T-helper 2 cell treated with Interferon-gamma antibody and Interleukin-4, amounts not matched to agents 5 μg/mL and 100 μg/mL, for 36 hours (primary cell): Measurements from ENCODE around the gene MYH11.

Source experiments
- DNase-seq: peaks from one replicate; pipeline ENCODE4 v3.0.0; 2021; ENCODE audit warnings: low spot score
- H3K27ac Mint-ChIP-seq: one replicate; pipeline ENCODE4 v1.8.0; 2021; ENCODE audit warnings: mild to moderate bottlenecking, mixed read lengths
- H3K27me3 Mint-ChIP-seq: one replicate; pipeline ENCODE4 v1.8.0; 2021; ENCODE audit warnings: low read depth, mixed read lengths
- H3K36me3 Mint-ChIP-seq: one replicate; pipeline ENCODE4 v1.8.0; 2021; ENCODE audit warnings: low read depth, mixed read lengths
- H3K4me1 Mint-ChIP-seq: one replicate; pipeline ENCODE4 v1.8.0; 2021; ENCODE audit warnings: low read depth, mixed read lengths
- H3K4me3 Mint-ChIP-seq: one replicate; pipeline ENCODE4 v1.8.0; 2022; ENCODE audit warnings: mild to moderate bottlenecking, moderate library complexity, mixed read lengths
- H3K9me3 Mint-ChIP-seq: one replicate; pipeline ENCODE4 v1.8.0; 2021; ENCODE audit warnings: mixed read lengths

MYH11 gene

GRCh38 chr16:15887283-15887682 is 30.5 kb upstream of the MYH11 start:
- Mint-ChIP-seq H3K36me3 (peaks cover 28% of the 10 kb centered on the region), H3K4me3 (peak overlapping the region; percentile 94), H3K27me3 (no peaks in the 10 kb centered on the region), H3K4me1 (peaks cover 34% of the 10 kb centered on the region), H3K27ac (peak overlapping the region; percentile 95), H3K9me3 (no peaks in the 10 kb centered on the region)
- DNase-seq, result no peak

GRCh38 chr16:15886078-15886477 is 29.2 kb upstream of the MYH11 start:
- peaks cover 35% of the 10 kb centered on the region for H3K36me3 Mint-ChIP-seq
- H3K27ac Mint-ChIP-seq, result no peak overlapping the region
- H3K4me1 Mint-ChIP-seq, result peaks cover 28% of the 10 kb centered on the region
- H3K27me3 Mint-ChIP-seq, result no peaks in the 10 kb centered on the region
- no peak for DNase-seq
- H3K9me3 Mint-ChIP-seq, result no peaks in the 10 kb centered on the region
- peak overlapping the region; percentile 17 for H3K4me3 Mint-ChIP-seq

GRCh38 chr16:15885560-15886001 is 28.8 kb upstream of the MYH11 start:
- no peak for DNase-seq
- Mint-ChIP-seq H3K4me1 (peaks cover 28% of the 10 kb centered on the region), H3K9me3 (no peaks in the 10 kb centered on the region), H3K36me3 (peaks cover 35% of the 10 kb centered on the region), H3K27ac (no peak overlapping the region), H3K27me3 (no peaks in the 10 kb centered on the region), H3K4me3 (peak overlapping the region; percentile 17)

DNA sequence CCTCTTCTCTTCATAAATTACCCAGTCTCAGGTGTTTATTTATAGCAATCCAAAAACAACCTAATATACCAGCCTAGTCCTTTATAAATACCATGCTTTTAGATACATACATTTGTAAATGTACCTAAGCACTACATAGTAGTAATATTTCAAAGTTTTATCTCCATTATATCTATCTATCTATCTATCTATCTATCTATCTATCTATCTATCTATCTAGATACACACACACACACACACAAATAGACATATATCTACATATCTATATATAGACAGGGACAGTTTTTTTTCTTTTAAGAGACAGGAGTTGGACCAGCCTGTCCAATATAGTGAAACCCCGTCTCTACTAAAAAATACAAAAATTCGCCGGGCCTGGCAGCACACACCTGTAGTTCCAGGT is 25.7 kb upstream of the MYH11 start:
- Mint-ChIP-seq H3K36me3 (peaks cover 47% of the 10 kb centered on the region), H3K4me1 (peaks cover 29% of the 10 kb centered on the region), H3K27ac (no peak overlapping the region), H3K4me3 (no peak overlapping the region), H3K9me3 (no peaks in the 10 kb centered on the region), H3K27me3 (no peaks in the 10 kb centered on the region)
- no peak for DNase-seq

DNA sequence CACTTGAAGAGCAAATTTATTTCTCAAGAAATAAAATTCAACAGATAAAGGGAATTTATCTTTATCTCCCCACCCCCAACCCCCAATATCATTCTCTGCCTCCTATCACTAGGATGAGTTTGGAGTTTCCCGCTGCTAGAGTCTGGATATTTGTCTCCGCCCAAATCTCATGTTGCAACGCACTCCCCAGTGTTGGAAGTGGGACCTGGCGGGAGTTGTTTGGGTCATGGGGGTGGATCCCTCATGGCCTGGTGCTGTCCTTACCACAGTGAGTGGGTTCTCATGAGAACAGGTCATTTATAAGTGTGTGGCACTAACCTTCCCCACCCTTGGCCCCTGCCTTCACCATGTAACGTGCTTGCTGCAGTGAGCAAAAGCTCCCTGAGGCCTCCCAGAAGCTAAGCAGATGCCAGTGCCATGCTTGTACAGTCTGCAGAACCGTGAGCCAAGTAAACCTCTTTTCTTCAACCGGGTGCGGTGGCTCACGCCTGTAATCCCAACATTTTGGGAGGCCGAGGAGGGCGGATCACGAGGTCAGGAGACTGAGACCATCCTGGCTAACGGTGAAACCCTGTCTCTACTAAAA is 25.1 kb upstream of the MYH11 start:
- no peak overlapping the region for H3K4me3 Mint-ChIP-seq
- H3K36me3 Mint-ChIP-seq, result peaks cover 44% of the 10 kb centered on the region
- H3K27ac Mint-ChIP-seq, result no peak overlapping the region
- H3K9me3 Mint-ChIP-seq, result no peaks in the 10 kb centered on the region
- DNase-seq, result no peak
- H3K27me3 Mint-ChIP-seq, result no peaks in the 10 kb centered on the region
- peaks cover 23% of the 10 kb centered on the region for H3K4me1 Mint-ChIP-seq

GRCh38 chr16:15880434-15881308 is 23.8 kb upstream of the MYH11 start:
- H3K4me1 Mint-ChIP-seq, result peaks cover 14% of the 10 kb centered on the region

GRCh38 chr16:15879255-15879811 is 22.5 kb upstream of the MYH11 start:
- Mint-ChIP-seq H3K4me3 (no peak overlapping the region), H3K27me3 (no peaks in the 10 kb centered on the region), H3K27ac (peak overlapping the region; percentile 74), H3K4me1 (peaks cover 16% of the 10 kb centered on the region), H3K9me3 (no peaks in the 10 kb centered on the region), H3K36me3 (peaks cover 39% of the 10 kb centered on the region)
- DNase-seq, result no peak

More at GRCh38 chr16:15880434-15881308, 23.8 kb upstream of the MYH11 start:
- Mint-ChIP-seq H3K27me3 (no peaks in the 10 kb centered on the region), H3K27ac (peak overlapping the region; percentile 27), H3K36me3 (peaks cover 37% of the 10 kb centered on the region), H3K4me3 (no peak overlapping the region), H3K9me3 (no peaks in the 10 kb centered on the region)
- no peak for DNase-seq

DNA sequence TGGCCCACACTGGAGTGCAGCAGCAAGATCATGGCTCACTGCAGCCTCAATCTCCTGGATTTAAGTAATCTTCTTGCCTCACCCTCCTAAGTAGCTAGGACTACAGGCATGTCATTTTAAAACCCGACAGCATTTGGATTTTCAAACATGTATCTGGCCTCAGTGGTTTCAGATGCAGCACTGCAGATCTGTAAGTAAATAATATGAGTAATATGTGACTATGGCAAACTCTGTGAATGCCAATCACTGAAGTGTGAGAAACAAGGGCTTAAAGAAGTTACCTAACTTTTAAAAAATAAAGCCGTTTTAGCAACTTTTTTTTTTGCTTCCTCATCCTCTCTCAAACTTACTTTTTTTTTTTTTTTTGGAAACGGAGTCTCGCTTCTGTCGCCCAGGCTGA is 19.7 kb upstream of the MYH11 start:
- DNase-seq, result no peak
- Mint-ChIP-seq H3K36me3 (peaks cover 37% of the 10 kb centered on the region), H3K4me1 (peaks cover 14% of the 10 kb centered on the region)

DNA sequence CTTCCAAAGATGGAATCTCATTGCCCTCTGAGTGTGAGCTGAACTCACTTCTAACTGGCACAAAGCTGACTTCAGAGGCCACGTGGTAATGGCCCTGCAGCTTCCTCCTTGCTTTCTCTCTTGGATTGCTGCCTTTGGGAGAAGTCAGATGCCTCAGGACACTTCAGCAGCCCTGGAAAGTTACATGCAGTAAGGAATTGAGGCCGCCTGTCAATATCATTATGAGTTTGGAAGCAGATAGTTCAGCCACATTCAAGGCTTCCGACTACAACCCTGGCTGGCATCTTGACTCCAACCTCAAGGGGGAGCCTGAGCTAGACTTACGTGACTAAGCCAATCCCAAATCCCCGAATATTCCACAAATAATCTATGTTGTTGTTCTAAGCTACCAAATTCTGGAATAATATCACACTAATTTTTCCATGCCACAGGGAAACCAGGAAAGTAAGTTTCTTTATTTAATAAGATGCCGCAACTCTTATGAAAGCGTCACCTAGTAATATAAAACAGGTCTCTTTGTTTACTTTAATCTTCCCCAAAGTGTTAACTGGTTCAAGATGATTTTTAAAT is 18.0 kb upstream of the MYH11 start:
- H3K27me3 Mint-ChIP-seq, result no peaks in the 10 kb centered on the region
- peaks cover 37% of the 10 kb centered on the region for H3K36me3 Mint-ChIP-seq
- no peak overlapping the region for H3K27ac Mint-ChIP-seq
- H3K9me3 Mint-ChIP-seq, result no peaks in the 10 kb centered on the region
- peaks cover 12% of the 10 kb centered on the region for H3K4me1 Mint-ChIP-seq
- no peak for DNase-seq
- H3K4me3 Mint-ChIP-seq, result no peak overlapping the region

More for the DNA sequence above, 19.7 kb upstream of the MYH11 start:
- H3K27ac Mint-ChIP-seq, result no peak overlapping the region
- no peaks in the 10 kb centered on the region for H3K27me3 Mint-ChIP-seq
- no peaks in the 10 kb centered on the region for H3K9me3 Mint-ChIP-seq
- H3K4me3 Mint-ChIP-seq, result no peak overlapping the region

- H3K27me3 Mint-ChIP-seq, result no peaks in the 10 kb centered on the region
- no peak for DNase-seq
- peaks cover 4% of the 10 kb centered on the region for H3K4me1 Mint-ChIP-seq
- H3K27ac Mint-ChIP-seq, result no peak overlapping the region
- no peaks in the 10 kb centered on the region for H3K9me3 Mint-ChIP-seq
- H3K36me3 Mint-ChIP-seq, result peaks cover 36% of the 10 kb centered on the region
- no peak overlapping the region for H3K4me3 Mint-ChIP-seq
Measured at GRCh38 chr16:15873737-15874136, 16.9 kb upstream of the MYH11 start.

GRCh38 chr16:15873301-15873700 is 16.5 kb upstream of the MYH11 start:
- Mint-ChIP-seq H3K27ac (no peak overlapping the region), H3K4me3 (no peak overlapping the region), H3K27me3 (no peaks in the 10 kb centered on the region), H3K9me3 (no peaks in the 10 kb centered on the region), H3K36me3 (peaks cover 36% of the 10 kb centered on the region), H3K4me1 (peaks cover 4% of the 10 kb centered on the region)
- no peak for DNase-seq

DNA sequence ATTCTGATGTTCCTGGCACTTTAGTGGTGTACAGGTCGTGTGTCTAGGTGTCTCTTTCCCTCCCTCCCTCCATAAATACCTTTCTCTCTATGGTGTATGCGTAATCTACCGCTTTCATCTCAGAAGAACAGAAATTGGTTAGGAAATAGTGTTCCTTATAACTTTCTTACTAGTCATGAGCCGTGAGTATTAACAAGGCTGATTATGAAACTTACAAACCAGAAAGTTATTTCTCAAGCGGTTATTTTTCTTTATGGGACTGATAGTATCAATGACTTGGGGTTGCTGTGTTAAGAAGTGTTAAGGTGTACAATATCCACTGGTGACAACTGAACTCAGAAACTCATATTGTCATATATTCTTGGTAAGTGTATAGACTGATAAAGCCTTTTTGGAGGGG is 13.2 kb upstream of the MYH11 start:
- Mint-ChIP-seq H3K27ac (no peak overlapping the region), H3K4me1 (peaks cover 4% of the 10 kb centered on the region), H3K27me3 (no peaks in the 10 kb centered on the region), H3K36me3 (peaks cover 40% of the 10 kb centered on the region), H3K4me3 (no peak overlapping the region), H3K9me3 (no peaks in the 10 kb centered on the region)
- DNase-seq, result no peak

- H3K36me3 Mint-ChIP-seq, result peaks cover 26% of the 10 kb centered on the region
Measured at GRCh38 chr16:15866451-15866850, 9.6 kb upstream of the MYH11 start.

GRCh38 chr16:15865742-15866141 is 8.9 kb upstream of the MYH11 start:
- H3K36me3 Mint-ChIP-seq, result peaks cover 26% of the 10 kb centered on the region
- no peak overlapping the region for H3K4me3 Mint-ChIP-seq
- no peaks in the 10 kb centered on the region for H3K4me1 Mint-ChIP-seq
- H3K27me3 Mint-ChIP-seq, result peaks cover 3% of the 10 kb centered on the region
- no peaks in the 10 kb centered on the region for H3K9me3 Mint-ChIP-seq
- DNase-seq, result no peak
- no peak overlapping the region for H3K27ac Mint-ChIP-seq

More at GRCh38 chr16:15866451-15866850, 9.6 kb upstream of the MYH11 start:
- H3K9me3 Mint-ChIP-seq, result no peaks in the 10 kb centered on the region
- H3K4me1 Mint-ChIP-seq, result no peaks in the 10 kb centered on the region
- H3K27me3 Mint-ChIP-seq, result no peaks in the 10 kb centered on the region
- DNase-seq, result no peak
- no peak overlapping the region for H3K27ac Mint-ChIP-seq
- H3K4me3 Mint-ChIP-seq, result no peak overlapping the region
